IMR-90 (cell line): ENCODE results near the gene ULK2. TPM values are rescaled to one million over a fixed set of nuclear protein-coding genes. Genes with fewer than 3 reads are reported as not detected.

Source experiments
- ATAC-seq: fragments of 200-7000 bp; cut with Tn5 transposase; 2 replicates; pipeline ENCODE4 v1.9.1; 2020; ENCODE audit warnings: low read depth, mild to moderate bottlenecking, moderate library complexity
- BruUV-seq: library from RNA; stranded (reverse); fragments of 400-500 nt; replicated peaks from 2 replicates; lab custom pipeline; 2021; lab: Mats Ljungman, UMichigan
- CTCF ChIA-PET: fragments of 300-600 bp; formaldehyde crosslinking; extraction: SDS; loops from one replicate; lab custom pipeline; 2021; ENCODE audit warnings: antibody characterized with exemption; lab: Yijun Ruan, JAX
- POLR2A ChIA-PET: fragments of 300-600 bp; sonication (Branson Sonifier 250); formaldehyde crosslinking; loops from one replicate; lab custom pipeline; 2022; ENCODE audit warnings: antibody characterized with exemption; ENCODE audit not compliant: unreplicated experiment; lab: Charles Lee
- DNase-seq: peaks from one replicate; pipeline ENCODE4 v3.0.0; 2013
- H2AFZ ChIP-seq: replicated peaks from 2 replicates; pipeline ENCODE3; 2013; ENCODE audit warnings: low read length, mild to moderate bottlenecking; ENCODE audit not compliant: poor library complexity
- H2AK5ac ChIP-seq: 2 replicates; pipeline ENCODE4 v1.6.1; 2013; ENCODE audit warnings: low read depth, low read length, inconsistent platforms
- H2AK9ac ChIP-seq: replicated peaks from 2 replicates; pipeline ENCODE3; 2013; ENCODE audit warnings: mild to moderate bottlenecking, low read depth, low read length, moderate library complexity; ENCODE audit not compliant: poor library complexity
- H2BK120ac ChIP-seq: 2 replicates; pipeline ENCODE4 v1.6.1; 2013; ENCODE audit warnings: low read depth, low read length, inconsistent platforms
- H2BK15ac ChIP-seq: 3 replicates; pipeline ENCODE4 v1.6.1; 2013; ENCODE audit warnings: low read depth, low read length, inconsistent platforms
- H2BK20ac ChIP-seq: 2 replicates; pipeline ENCODE4 v1.6.1; 2013; ENCODE audit warnings: low read depth, mild to moderate bottlenecking, inconsistent platforms, low read length, moderate library complexity
- H2BK5ac ChIP-seq: 2 replicates; pipeline ENCODE4 v1.6.1; 2013; ENCODE audit warnings: mild to moderate bottlenecking, low read depth, low read length, inconsistent platforms; ENCODE audit not compliant: poor library complexity, severe bottlenecking
- H3K14ac ChIP-seq: replicated peaks from 2 replicates; pipeline ENCODE4 v1.6.1; 2013; ENCODE audit warnings: low read depth, low read length, inconsistent platforms
- H3K18ac ChIP-seq: 2 replicates; pipeline ENCODE4 v1.6.1; 2013; ENCODE audit warnings: low read depth, low read length, control low read depth
- H3K23ac ChIP-seq: 2 replicates; pipeline ENCODE4 v1.6.1; 2013; ENCODE audit warnings: low read depth, low read length, inconsistent platforms
- H3K27ac ChIP-seq: 2 replicates; pipeline ENCODE4 v1.5.1; 2013; ENCODE audit warnings: mild to moderate bottlenecking, control low read depth, low read length; ENCODE audit not compliant: insufficient read depth
- H3K27me3 ChIP-seq: 2 replicates; pipeline ENCODE4 v1.6.1; 2013; ENCODE audit warnings: low read length; ENCODE audit not compliant: control insufficient read depth, insufficient read depth
- H3K36me3 ChIP-seq: 2 replicates; pipeline ENCODE4 v1.6.1; 2013; ENCODE audit warnings: low read length, mixed read lengths; ENCODE audit not compliant: control insufficient read depth, insufficient read depth
- H3K4ac ChIP-seq: 2 replicates; pipeline ENCODE4 v1.6.1; 2013; ENCODE audit warnings: low read depth, low read length, inconsistent platforms
- H3K4me1 ChIP-seq: 2 replicates; pipeline ENCODE4 v1.6.1; 2013; ENCODE audit warnings: low read length, mixed read lengths; ENCODE audit not compliant: control insufficient read depth, insufficient read depth
- H3K4me2 ChIP-seq: 2 replicates; pipeline ENCODE4 v1.6.1; 2013; ENCODE audit warnings: low read depth, mild to moderate bottlenecking, control low read depth, low read length, moderate library complexity
- H3K4me3 ChIP-seq: 2 replicates; pipeline ENCODE4 v1.5.1; 2013; ENCODE audit warnings: low read depth, mild to moderate bottlenecking, control low read depth, low read length, moderate library complexity; ENCODE audit not compliant: insufficient read depth
- H3K56ac ChIP-seq: 2 replicates; pipeline ENCODE4 v1.6.1; 2013; ENCODE audit warnings: low read length, inconsistent platforms; ENCODE audit not compliant: insufficient read depth; ENCODE audit errors: extremely low read depth
- H3K79me1 ChIP-seq, 2 experiments: 2 replicates each; pipeline ENCODE4 v1.6.1; 2013; ENCODE audit warnings: low read length in 2 of 2, inconsistent platforms in 1 of 2, low read depth in 1 of 2
- H3K9ac ChIP-seq: 2 replicates; pipeline ENCODE4 v1.6.1; 2013; ENCODE audit warnings: low read depth, low read length, control low read depth
- H3K9me1 ChIP-seq: 2 replicates; pipeline ENCODE4 v1.6.1; 2013; ENCODE audit warnings: low read length, inconsistent platforms; ENCODE audit not compliant: insufficient read depth
- H3K9me3 ChIP-seq: 2 replicates; pipeline ENCODE4 v1.6.1; 2013; ENCODE audit warnings: low read length; ENCODE audit not compliant: control insufficient read depth, insufficient read depth
- H4K20me1 ChIP-seq: 2 replicates; pipeline ENCODE4 v1.6.1; 2013; ENCODE audit warnings: low read length, inconsistent platforms; ENCODE audit not compliant: insufficient read depth
- H4K5ac ChIP-seq: 2 replicates; pipeline ENCODE4 v1.6.1; 2013; ENCODE audit warnings: mild to moderate bottlenecking, low read depth, low read length, control low read depth
- H4K8ac ChIP-seq, 2 experiments: 2 replicates each; pipeline ENCODE4 v1.6.1; 2013; ENCODE audit warnings: low read depth in 2 of 2, low read length in 2 of 2, control low read depth in 1 of 2, inconsistent platforms in 1 of 2
- H4K91ac ChIP-seq: 2 replicates; pipeline ENCODE4 v1.6.1; 2013; ENCODE audit warnings: low read depth, low read length, inconsistent platforms; ENCODE audit not compliant: insufficient read depth
- BHLHE40 ChIP-seq: fragments of 150-350 bp; IDR thresholded peaks from 2 replicates; pipeline ENCODE4 v1.6.1; 2016; ENCODE audit warnings: mild to moderate bottlenecking, low read depth, low read length
- CEBPB ChIP-seq: IDR thresholded peaks from 2 replicates; pipeline ENCODE4 v1.6.1; 2012; ENCODE audit warnings: low read depth, low read length, improper control_type of control experiment
- CTCF ChIP-seq: conservative IDR thresholded peaks from 2 replicates; pipeline ENCODE4 v1.5.1; 2012; ENCODE audit warnings: mild to moderate bottlenecking, low read depth, low read length, improper control_type of control experiment
- ELK1 ChIP-seq: fragments of 150-350 bp; IDR thresholded peaks from 2 replicates; pipeline ENCODE4 v1.6.1; 2016; ENCODE audit warnings: low read depth, mild to moderate bottlenecking, low read length, moderate library complexity, borderline replicate concordance
- FOS ChIP-seq: fragments of 150-350 bp; IDR thresholded peaks from 2 replicates; pipeline ENCODE4 v1.6.1; 2016; ENCODE audit warnings: low read depth, low read length
- MAFK ChIP-seq: IDR thresholded peaks from 2 replicates; pipeline ENCODE4 v1.6.1; 2012; ENCODE audit warnings: low read depth, low read length, improper control_type of control experiment
- MXI1 ChIP-seq: IDR thresholded peaks from 2 replicates; pipeline ENCODE4 v1.6.1; 2012; ENCODE audit warnings: low read depth, mild to moderate bottlenecking, low read length, moderate library complexity, borderline replicate concordance
- NFE2L2 ChIP-seq: fragments of 150-350 bp; IDR thresholded peaks from 2 replicates; pipeline ENCODE4 v1.6.1; 2016; ENCODE audit warnings: low read depth, mild to moderate bottlenecking, low read length
- POLR2A ChIP-seq: IDR thresholded peaks from 2 replicates; pipeline ENCODE4 v1.6.1; 2012; ENCODE audit warnings: mild to moderate bottlenecking, low read depth, low read length
- RFX5 ChIP-seq: IDR thresholded peaks from 2 replicates; pipeline ENCODE4 v1.8.0; 2012; ENCODE audit warnings: low read depth, mild to moderate bottlenecking, low read length, moderate library complexity
- SMC3 ChIP-seq: fragments of 150-350 bp; IDR thresholded peaks from 2 replicates; pipeline ENCODE4 v1.6.1; 2016; ENCODE audit warnings: low read depth, mild to moderate bottlenecking, antibody characterized with exemption, low read length, moderate library complexity
- WGBS, 2 experiments: methylation state at CpG; one replicate each; pipeline versions ENCODE4 v1.1.5 to v1.1.7; 2013; ENCODE audit warnings: missing lambda C conversion rate in 2 of 2; ENCODE audit not compliant: insufficient read length in 1 of 2; ENCODE audit errors: extremely low coverage in 2 of 2; 5-methylcytosine and 5-hydroxymethylcytosine counted together
- dilution Hi-C: fragments of 300-500 bp; cut with HindIII; formaldehyde crosslinking; loops from one replicate; pipeline ENCODE4 v1.14.3; 2018; ENCODE audit warnings: low sequenced_read_pairs; ENCODE audit not compliant: unreplicated experiment
- in situ Hi-C: fragments of 300-500 bp; cut with MboI; formaldehyde crosslinking; loops from 3 replicates; pipeline ENCODE4 v1.14.3; 2019; ENCODE audit warnings: low sequenced_read_pairs, inconsistent platforms, mixed read lengths
- intact Hi-C: fragments of 100-400 bp; cut with micrococcal nuclease; formaldehyde crosslinking; loops from 2 replicates; pipeline ENCODE4 v1.10.0; 2022
- polyA plus RNA-seq, 3 experiments: library from polyadenylated mRNA; depleted of rRNA; stranded (reverse); fragments of >200 nt; gene quantifications; 2 replicates each; pipeline ENCODE4 v1.2.3, GENCODE V29; 2012; ENCODE audit warnings: low replicate concordance in 1 of 3
- total RNA-seq: library from RNA; depleted of rRNA; stranded (reverse); fragments of >200 nt; gene quantifications from 2 replicates; pipeline ENCODE4 v1.2.3, GENCODE V29; 2012

The ULK2 gene
- total and polyA plus RNA-seq, 2 of the 4 experiments (the other 2 are of a cell fraction): 8.9 to 10.8 TPM

DNA sequence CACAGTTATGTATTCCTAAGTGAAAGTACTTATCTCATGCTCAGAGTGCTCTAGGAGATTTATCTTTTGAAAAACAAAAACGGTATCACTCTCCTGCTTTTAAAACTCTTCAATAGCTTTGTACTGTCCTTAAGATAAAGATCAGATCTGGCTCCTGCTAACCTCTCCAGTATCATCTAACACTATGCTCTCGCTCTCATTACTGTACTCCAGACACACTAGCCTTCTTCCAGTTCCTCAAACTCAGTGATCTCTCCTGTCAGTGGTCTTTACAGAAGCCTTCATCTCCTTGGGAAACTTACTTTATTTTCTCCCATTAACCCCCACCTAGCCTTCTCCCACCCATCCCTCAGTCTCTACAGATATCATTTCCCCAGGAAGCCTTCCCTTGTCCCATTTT is 10.1 kb downstream of the ULK2 start:
- Histone ChIP-seq H3K9me3 (no peaks in the 10 kb centered on the region), H3K4me2 (no peak overlapping the region), H2BK5ac (no peak overlapping the region), H3K14ac (no peak overlapping the region), H4K20me1 (no peaks in the 10 kb centered on the region), H4K91ac (no peak overlapping the region), H3K4me1 (no peaks in the 10 kb centered on the region), H3K4me3 (no peak overlapping the region), H2AK9ac (no peak overlapping the region), H3K27ac (no peak overlapping the region), H4K8ac (no peak overlapping the region), H3K79me1 (no peaks in the 10 kb centered on the region; a peak in 1 of 4 replicates), H3K9ac (no peak overlapping the region), H3K36me3 (peaks cover 10% of the 10 kb centered on the region; the same call in 1 of the 2 replicates), H2BK15ac (no peak overlapping the region), H2AK5ac (no peak overlapping the region), H3K4ac (no peak overlapping the region), H3K9me1 (no peaks in the 10 kb centered on the region), H3K27me3 (no peaks in the 10 kb centered on the region), H3K18ac (no peak overlapping the region), H3K23ac (0 out of 2 replicates have a peak overlapping the region, but pooled peaks have one; percentile 51), H2AFZ (no peak overlapping the region), H3K56ac (no peak overlapping the region), H4K5ac (no peak overlapping the region), H2BK20ac (no peak overlapping the region), H2BK120ac (no peak overlapping the region)
- ATAC-seq (peak; percentile 27; the same call in 1 of the 2 replicates), DNase-seq (no peak)
- dilution Hi-C loops: no loop called here
- POLR2A ChIA-PET: interaction anchor here (0.5 kb wide), 1 partner anchor 187 kb away, joined by 15 read pairs; no protein-coding TSS in a partner anchor
- CTCF ChIA-PET: interaction anchor here (0.6 to 1.2 kb wide), 3 partner anchors 10 to 590 kb away, joined by 3 to 5 read pairs (median 3); partner anchors contain the start of gene ULK2
- intact Hi-C loops: no loop called here
- no peak for TF ChIP-seq BHLHE40
- no peak for TF ChIP-seq CTCF
- TF ChIP-seq MAFK: no peak
- no peak for TF ChIP-seq RFX5
- no peak for TF ChIP-seq MXI1
- TF ChIP-seq SMC3: no peak
- no peak for TF ChIP-seq ELK1
- TF ChIP-seq POLR2A: no peak
- no peak for TF ChIP-seq CEBPB
- TF ChIP-seq FOS: no peak
- TF ChIP-seq NFE2L2: no peak
- in situ Hi-C loops: no loop called here
- BruUV-seq: no TSS peak
- 83% methylated on average over 1 of the region's 2 CpGs; no CpG with 5 or more reads in 1 of the 2 experiments for WGBS, 2 experiments
